ENCODE results near the gene CLRN1.

GRCh38 chr3:150965436-150965835 lies 7.1 kb downstream of the CLRN1 start:
- TF ChIP-seq CTCF (IDR thresholded peaks at IDR 0.05) (no peak), ZFX (IDR thresholded peaks at IDR 0.05; ENCODE audit: borderline replicate concordance) (no peak)
